ENCODE results near the gene ARHGEF37. TPM values are rescaled to one million over a fixed set of nuclear protein-coding genes. Genes with fewer than 3 reads are reported as not detected.

ARHGEF37 gene
- total and polyA plus RNA-seq, 8 donors: 4.2 to 7.3 (median 5.2) TPM

DNA sequence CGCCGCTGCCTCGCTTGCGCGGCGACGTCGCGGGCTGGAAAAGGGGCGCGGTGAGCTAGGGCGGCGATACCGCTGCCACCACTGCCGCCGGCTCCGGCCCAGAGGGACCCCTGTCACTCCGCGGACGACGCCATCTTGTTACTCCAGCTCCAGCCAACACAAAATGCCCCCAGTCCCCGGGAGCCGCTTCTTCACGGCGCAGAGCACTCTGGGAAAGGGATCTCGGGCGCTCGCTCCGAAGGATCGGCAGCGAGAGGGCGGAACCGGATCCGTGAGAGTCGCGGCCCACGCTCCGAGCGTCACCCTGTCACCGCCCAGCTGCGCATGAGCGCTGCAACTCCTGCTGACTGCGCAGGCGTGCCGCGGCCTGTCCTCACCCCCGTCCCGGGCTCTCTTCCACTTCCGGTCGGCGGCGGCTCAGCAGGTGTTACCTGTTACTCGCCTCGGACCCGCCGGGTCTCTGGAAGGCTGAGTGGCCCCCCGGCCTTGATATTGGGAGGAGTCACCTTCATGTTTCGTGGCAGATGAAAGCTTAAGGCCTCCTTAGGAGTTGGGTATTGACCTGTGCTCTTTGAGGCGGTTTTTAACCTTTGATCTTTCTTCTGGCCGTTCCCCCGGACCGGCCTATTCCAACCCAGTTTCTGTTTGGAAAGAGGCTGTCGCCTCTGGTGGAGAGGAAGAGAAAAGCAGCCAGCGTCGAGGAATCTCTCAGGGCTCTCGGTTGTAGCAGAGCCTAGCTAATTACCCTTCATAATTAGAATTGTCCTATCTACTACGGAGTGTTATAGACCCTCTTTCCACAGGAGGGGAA, 29.9 kb upstream of the ARHGEF37 start, which contains the start of gene CSNK1A1:
Gene CSNK1A1 (minus strand): TSS at position 213 of the 811 bp plus-strand sequence. CDS start 475 bp downstream, outside the sequence.
- H3K4me3 ChIP-seq: peak within 1 kb of the TSS; percentile 89 to 94
- peak within 1 kb of the TSS; percentile 99 for H3K27ac ChIP-seq
- H3K4me1 ChIP-seq: peaks cover 23 to 38% of the 10 kb centered on the region in 2 donors
- intact Hi-C loops (cut with DNase I): loop anchor here in 1 of 2 donors (5.0 kb wide), 1 partner anchor 109 kb away; no protein-coding TSS in a partner anchor
- no peaks in the 10 kb centered on the region for H3K27me3 ChIP-seq
- TF ChIP-seq, protein P1, sequence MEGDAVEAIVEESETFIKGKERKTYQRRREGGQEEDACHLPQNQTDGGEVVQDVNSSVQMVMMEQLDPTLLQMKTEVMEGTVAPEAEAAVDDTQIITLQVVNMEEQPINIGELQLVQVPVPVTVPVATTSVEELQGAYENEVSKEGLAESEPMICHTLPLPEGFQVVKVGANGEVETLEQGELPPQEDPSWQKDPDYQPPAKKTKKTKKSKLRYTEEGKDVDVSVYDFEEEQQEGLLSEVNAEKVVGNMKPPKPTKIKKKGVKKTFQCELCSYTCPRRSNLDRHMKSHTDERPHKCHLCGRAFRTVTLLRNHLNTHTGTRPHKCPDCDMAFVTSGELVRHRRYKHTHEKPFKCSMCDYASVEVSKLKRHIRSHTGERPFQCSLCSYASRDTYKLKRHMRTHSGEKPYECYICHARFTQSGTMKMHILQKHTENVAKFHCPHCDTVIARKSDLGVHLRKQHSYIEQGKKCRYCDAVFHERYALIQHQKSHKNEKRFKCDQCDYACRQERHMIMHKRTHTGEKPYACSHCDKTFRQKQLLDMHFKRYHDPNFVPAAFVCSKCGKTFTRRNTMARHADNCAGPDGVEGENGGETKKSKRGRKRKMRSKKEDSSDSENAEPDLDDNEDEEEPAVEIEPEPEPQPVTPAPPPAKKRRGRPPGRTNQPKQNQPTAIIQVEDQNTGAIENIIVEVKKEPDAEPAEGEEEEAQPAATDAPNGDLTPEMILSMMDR (IDR thresholded peaks at IDR 0.05): peak; percentile 56 to 62
- H3K9me3 ChIP-seq: no peaks in the 10 kb centered on the region
- DNase-seq (peak; percentile 99 to 100 (median 99)), ATAC-seq (peak; percentile 96)
- peaks cover 0 to 26% of the 10 kb centered on the region in 2 donors for H3K36me3 ChIP-seq

DNA sequence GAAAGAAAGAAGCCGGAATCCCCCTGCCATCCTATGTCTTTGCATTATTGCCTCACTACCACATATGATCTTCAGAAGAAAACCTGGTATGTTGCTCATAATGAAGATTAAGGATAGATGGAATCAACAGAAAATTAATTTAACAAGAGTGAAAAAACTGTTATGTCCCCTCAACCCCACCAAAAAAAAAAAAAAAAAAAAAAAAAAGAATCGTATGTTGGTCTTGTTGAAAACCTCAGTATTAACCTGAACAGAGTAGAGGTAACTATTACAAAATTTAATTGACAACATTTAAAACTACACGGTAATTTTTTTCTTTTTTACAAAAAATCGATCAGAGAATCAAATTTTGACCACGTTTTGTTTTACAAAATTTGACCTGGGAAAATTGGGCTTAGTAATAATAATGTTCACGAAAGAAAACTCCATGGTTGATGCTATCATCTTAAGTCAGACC, 29.2 kb upstream of the ARHGEF37 start:
- no peak for DNase-seq
- Histone ChIP-seq H3K27ac (peak overlapping the region; percentile 99), H3K4me3 (peak overlapping the region; percentile 89 to 94), H3K9me3 (no peaks in the 10 kb centered on the region), H3K4me1 (peaks cover 17 to 32% of the 10 kb centered on the region in 2 donors), H3K36me3 (peaks cover 0 to 20% of the 10 kb centered on the region in 2 donors), H3K27me3 (no peaks in the 10 kb centered on the region)
- ATAC-seq: no peak
- TF ChIP-seq, protein P1 (IDR thresholded peaks at IDR 0.05): no peak
- intact Hi-C loops (cut with DNase I): loop anchor here in 1 of 2 donors (5.0 kb wide), 1 partner anchor 110 kb away; no protein-coding TSS in a partner anchor

DNA sequence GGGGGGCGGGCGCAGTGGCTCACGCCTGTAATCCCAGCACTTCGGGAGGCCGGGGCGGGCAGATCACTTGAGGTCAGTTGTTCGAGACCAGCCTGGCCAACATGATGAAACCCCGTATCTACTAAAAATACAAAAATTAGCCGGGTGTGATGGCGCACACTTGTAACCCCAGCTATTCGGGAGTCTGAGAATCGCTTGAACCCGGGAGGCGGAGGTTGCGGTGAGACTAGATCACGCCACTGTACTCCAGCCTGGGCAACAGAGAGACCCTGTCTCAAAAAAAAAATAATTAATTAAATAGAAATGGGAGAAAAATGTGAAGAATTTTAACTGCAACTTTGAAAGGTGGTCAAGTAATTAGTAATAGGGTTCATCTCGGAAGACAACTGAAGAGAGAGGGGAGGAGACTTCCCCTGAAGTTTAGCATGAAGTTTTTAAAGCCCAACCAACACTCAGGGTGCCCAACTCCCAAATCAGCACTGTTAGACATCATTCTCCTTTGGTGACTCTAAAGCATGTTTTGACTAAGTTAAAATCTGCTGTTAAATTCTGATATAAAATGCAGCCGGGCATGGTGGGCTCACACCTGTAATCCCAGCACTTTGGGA, 28.6 kb upstream of the ARHGEF37 start:
- no peak overlapping the region for H3K4me3 ChIP-seq
- no peaks in the 10 kb centered on the region for H3K27me3 ChIP-seq
- peaks cover 11 to 26% of the 10 kb centered on the region in 2 donors for H3K4me1 ChIP-seq
- H3K9me3 ChIP-seq: no peaks in the 10 kb centered on the region
- DNase-seq (no peak), ATAC-seq (no peak)
- no peak overlapping the region for H3K27ac ChIP-seq
- H3K36me3 ChIP-seq: peaks cover 0 to 16% of the 10 kb centered on the region in 2 donors
- TF ChIP-seq, protein P1 (IDR thresholded peaks at IDR 0.05): no peak
- intact Hi-C loops (cut with DNase I): loop anchor here in 1 of 2 donors (5.0 kb wide), 1 partner anchor 110 kb away; no protein-coding TSS in a partner anchor

DNA sequence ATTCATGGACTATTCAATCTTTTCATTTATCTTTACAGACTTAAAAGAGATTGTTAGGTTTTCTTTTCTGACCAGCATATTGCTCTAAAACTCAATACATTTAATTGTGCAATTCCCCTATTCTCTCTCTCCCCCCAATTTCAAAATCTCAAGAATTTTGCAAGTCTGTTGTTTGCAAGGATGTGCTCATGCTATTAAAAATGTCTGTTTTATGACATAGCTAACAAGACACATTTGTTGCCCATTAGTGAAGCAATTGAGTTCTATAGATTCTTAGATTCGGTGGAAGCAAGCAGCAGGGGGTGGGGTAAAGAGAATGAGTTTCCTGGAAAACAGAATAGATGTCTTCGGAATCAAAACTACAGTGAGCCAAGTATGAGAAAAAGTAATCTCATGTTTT, 21.6 kb upstream of the ARHGEF37 start:
- H3K27me3 ChIP-seq: no peaks in the 10 kb centered on the region
- H3K36me3 ChIP-seq: no peaks in the 10 kb centered on the region
- TF ChIP-seq, protein P1 (IDR thresholded peaks at IDR 0.05): no peak
- peaks cover 26 to 49% of the 10 kb centered on the region in 2 donors for H3K4me1 ChIP-seq
- no peak overlapping the region for H3K27ac ChIP-seq
- ATAC-seq: no peak
- DNase-seq: peak in 2 of 4 donors; percentile 41 to 74
- intact Hi-C loops (cut with DNase I): loop anchor here (5.0 to 10.0 kb wide), 3 partner anchors 112 to 177 kb away; no protein-coding TSS in a partner anchor
- no peak overlapping the region for H3K4me3 ChIP-seq
- H3K9me3 ChIP-seq: no peaks in the 10 kb centered on the region
